ENCODE results near the gene GPC6. TPM values are rescaled to one million over a fixed set of nuclear protein-coding genes. Genes with fewer than 3 reads are reported as not detected.

Gene GPC6
- total RNA-seq, 5 donors from 2014 or later (not counting 1 experiment from before 2014, with no cell fraction given): 0.03 to 0.18 (median 0.06) TPM; not detected in 2

GRCh38 chr13:94359875-94360274, 1133.3 kb downstream of the GPC6 start:
- no peak overlapping the region for H3K4me3 ChIP-seq (ENCODE audit: control insufficient read depth in 1 of 2, extremely low read depth in 1 of 2, low read length in 1 of 2)
- ChIA-PET CTCF (interaction anchor here in 1 of 2 donors (1.3 kb wide), 1 partner anchor 15 kb away, joined by 5 read pairs; no protein-coding TSS in a partner anchor), POLR2A (interaction anchor here in 1 of 2 donors (0.6 kb wide), 1 partner anchor 410 kb away, joined by 3 read pairs; no protein-coding TSS in a partner anchor)
- no peaks in the 10 kb centered on the region for H3K27me3 ChIP-seq (replicated peaks in 1 of 2; ENCODE audit: control insufficient read depth in 2 of 2, extremely low read depth in 1 of 2, insufficient read depth in 2 of 2, low read length in 1 of 2)
- Mint-ChIP-seq H3K9me3 (no peaks in the 10 kb centered on the region), H3K36me3 (no peaks in the 10 kb centered on the region), H3K4me1 (peaks cover 0 to 5% (median 4%) of the 10 kb centered on the region in 3 donors), H3K4me3 (no peak overlapping the region), H3K27ac (no peak overlapping the region), H3K27me3 (peaks cover 0 to 3% of the 10 kb centered on the region in 2 donors)
- no peaks in the 10 kb centered on the region for H3K9me3 ChIP-seq
- no peak overlapping the region for H3K27ac ChIP-seq (ENCODE audit: low read length)
- DNase-seq: no peak
- no peaks in the 10 kb centered on the region for H3K36me3 ChIP-seq (ENCODE audit: control insufficient read depth in 2 of 2, extremely low read depth in 1 of 2, insufficient read depth in 1 of 2, low read length in 1 of 2)
- ATAC-seq (replicated peaks in 1 of 4): no peak
- no peaks in the 10 kb centered on the region for H3K4me1 ChIP-seq (ENCODE audit: control insufficient read depth in 1 of 2, extremely low read depth in 1 of 2, insufficient read depth in 2 of 2, low read length in 2 of 2)

GRCh38 chr13:94362411-94362909, 1135.9 kb downstream of the GPC6 start:
- peak in 34 of 35 experiments; percentile 18 to 86 (median 52) for DNase-seq
- Mint-ChIP-seq H3K9me3 (no peaks in the 10 kb centered on the region), H3K27me3 (peaks cover 3 to 6% of the 10 kb centered on the region in 2 donors), H3K4me3 (no peak overlapping the region), H3K4me1 (peaks cover 0 to 5% (median 4%) of the 10 kb centered on the region in 3 donors), H3K27ac (no peak overlapping the region), H3K36me3 (no peaks in the 10 kb centered on the region)
- H3K4me3 ChIP-seq (ENCODE audit: control insufficient read depth in 1 of 2, extremely low read depth in 1 of 2, low read length in 1 of 2): no peak overlapping the region
- peak; percentile 79 to 94 (median 83) for ATAC-seq (replicated peaks in 1 of 4)
- ChIA-PET POLR2A (no interaction called here), CTCF (interaction anchor here (0.6 to 1.2 kb wide), 5 partner anchors 8 to 256 kb away, joined by 3 to 6 read pairs (median 4); no protein-coding TSS in a partner anchor)
- no peaks in the 10 kb centered on the region for H3K4me1 ChIP-seq (ENCODE audit: control insufficient read depth in 1 of 2, extremely low read depth in 1 of 2, insufficient read depth in 2 of 2, low read length in 2 of 2)
- no peaks in the 10 kb centered on the region for H3K36me3 ChIP-seq (ENCODE audit: control insufficient read depth in 2 of 2, extremely low read depth in 1 of 2, insufficient read depth in 1 of 2, low read length in 1 of 2)
- 7% methylated on average over 4 of the region's 4 CpGs for WGBS (ENCODE audit: insufficient coverage)
- peaks cover 0 to 2% of the 10 kb centered on the region in 2 experiments for H3K27me3 ChIP-seq (replicated peaks in 1 of 2; ENCODE audit: control insufficient read depth in 2 of 2, extremely low read depth in 1 of 2, insufficient read depth in 2 of 2, low read length in 1 of 2)
- no peaks in the 10 kb centered on the region for H3K9me3 ChIP-seq
- H3K27ac ChIP-seq (ENCODE audit: low read length): no peak overlapping the region

GRCh38 chr13:94366677-94367076, 1140.1 kb downstream of the GPC6 start:
- no peaks in the 10 kb centered on the region for H3K9me3 Mint-ChIP-seq
- Histone ChIP-seq H3K4me1 (ENCODE audit: control insufficient read depth in 1 of 2, extremely low read depth in 1 of 2, insufficient read depth in 2 of 2, low read length in 2 of 2) (no peaks in the 10 kb centered on the region), H3K9me3 (no peaks in the 10 kb centered on the region), H3K27ac (ENCODE audit: low read length) (no peak overlapping the region), H3K36me3 (ENCODE audit: control insufficient read depth in 2 of 2, extremely low read depth in 1 of 2, insufficient read depth in 1 of 2, low read length in 1 of 2) (no peaks in the 10 kb centered on the region), H3K4me3 (ENCODE audit: control insufficient read depth in 1 of 2, extremely low read depth in 1 of 2, low read length in 1 of 2) (no peak overlapping the region), H3K27me3 (replicated peaks in 1 of 2; ENCODE audit: control insufficient read depth in 2 of 2, extremely low read depth in 1 of 2, insufficient read depth in 2 of 2, low read length in 1 of 2) (peaks cover 0 to 2% of the 10 kb centered on the region in 2 experiments)
- POLR2A ChIA-PET: no interaction called here
- ATAC-seq (replicated peaks in 1 of 4) (no peak), DNase-seq (no peak)
- peaks cover 19 to 24% of the 10 kb centered on the region in 2 donors for H3K27me3 Mint-ChIP-seq
- no peak overlapping the region for H3K27ac Mint-ChIP-seq
- H3K36me3 Mint-ChIP-seq: no peaks in the 10 kb centered on the region
- H3K4me1 Mint-ChIP-seq: peaks cover 0 to 5% (median 4%) of the 10 kb centered on the region in 3 donors
- CTCF ChIA-PET: interaction anchor here (0.5 to 1.1 kb wide), 2 partner anchors 9 to 313 kb away, joined by 4 to 5 read pairs; no protein-coding TSS in a partner anchor
- H3K4me3 Mint-ChIP-seq: no peak overlapping the region
- 69% methylated on average over 3 of the region's 4 CpGs for WGBS (ENCODE audit: insufficient coverage)

GRCh38 chr13:94369972-94370436, 1143.4 kb downstream of the GPC6 start:
- CTCF ChIA-PET: no interaction called here

GRCh38 chr13:94371855-94372254, 1145.2 kb downstream of the GPC6 start:
- POLR2A ChIA-PET: no interaction called here

More at GRCh38 chr13:94369972-94370436, 1143.4 kb downstream of the GPC6 start:
- DNase-seq (no peak), ATAC-seq (replicated peaks in 1 of 4) (no peak)
- Mint-ChIP-seq H3K4me1 (no peaks in the 10 kb centered on the region), H3K27me3 (peaks cover 23 to 26% of the 10 kb centered on the region in 2 donors), H3K4me3 (no peak overlapping the region), H3K9me3 (no peaks in the 10 kb centered on the region), H3K27ac (no peak overlapping the region), H3K36me3 (no peaks in the 10 kb centered on the region)
- H3K4me1 ChIP-seq (ENCODE audit: control insufficient read depth in 1 of 2, extremely low read depth in 1 of 2, insufficient read depth in 2 of 2, low read length in 2 of 2): no peaks in the 10 kb centered on the region
- POLR2A ChIA-PET: no interaction called here
- no CpG with 5 or more reads among the region's 1 CpG for WGBS (ENCODE audit: insufficient coverage)
- H3K27me3 ChIP-seq (replicated peaks in 1 of 2; ENCODE audit: control insufficient read depth in 2 of 2, extremely low read depth in 1 of 2, insufficient read depth in 2 of 2, low read length in 1 of 2): peaks cover 0 to 2% of the 10 kb centered on the region in 2 experiments
- no peaks in the 10 kb centered on the region for H3K9me3 ChIP-seq
- no peaks in the 10 kb centered on the region for H3K36me3 ChIP-seq (ENCODE audit: control insufficient read depth in 2 of 2, extremely low read depth in 1 of 2, insufficient read depth in 1 of 2, low read length in 1 of 2)
- no peak overlapping the region for H3K27ac ChIP-seq (ENCODE audit: low read length)
- no peak overlapping the region for H3K4me3 ChIP-seq (ENCODE audit: control insufficient read depth in 1 of 2, extremely low read depth in 1 of 2, low read length in 1 of 2)

GRCh38 chr13:94382517-94382916, 1155.9 kb downstream of the GPC6 start:
- Histone ChIP-seq H3K9me3 (no peaks in the 10 kb centered on the region), H3K4me1 (ENCODE audit: control insufficient read depth in 1 of 2, extremely low read depth in 1 of 2, insufficient read depth in 2 of 2, low read length in 2 of 2) (no peaks in the 10 kb centered on the region), H3K27ac (ENCODE audit: low read length) (no peak overlapping the region), H3K27me3 (replicated peaks in 1 of 2; ENCODE audit: control insufficient read depth in 2 of 2, extremely low read depth in 1 of 2, insufficient read depth in 2 of 2, low read length in 1 of 2) (no peaks in the 10 kb centered on the region), H3K4me3 (ENCODE audit: control insufficient read depth in 1 of 2, extremely low read depth in 1 of 2, low read length in 1 of 2) (no peak overlapping the region), H3K36me3 (ENCODE audit: control insufficient read depth in 2 of 2, extremely low read depth in 1 of 2, insufficient read depth in 1 of 2, low read length in 1 of 2) (no peaks in the 10 kb centered on the region)
- CTCF ChIA-PET: no interaction called here
- Mint-ChIP-seq H3K4me1 (peaks cover 0 to 11% (median 2%) of the 10 kb centered on the region in 3 donors), H3K36me3 (no peaks in the 10 kb centered on the region), H3K9me3 (no peaks in the 10 kb centered on the region), H3K27ac (no peak overlapping the region), H3K4me3 (no peak overlapping the region), H3K27me3 (peaks cover 5 to 22% of the 10 kb centered on the region in 2 donors)
- DNase-seq (no peak), ATAC-seq (replicated peaks in 1 of 4) (no peak)
- POLR2A ChIA-PET: no interaction called here
- no CpG with 5 or more reads among the region's 3 CpGs for WGBS (ENCODE audit: insufficient coverage)

More at GRCh38 chr13:94371855-94372254, 1145.2 kb downstream of the GPC6 start:
- Histone ChIP-seq H3K9me3 (no peaks in the 10 kb centered on the region), H3K4me1 (ENCODE audit: control insufficient read depth in 1 of 2, extremely low read depth in 1 of 2, insufficient read depth in 2 of 2, low read length in 2 of 2) (no peaks in the 10 kb centered on the region), H3K4me3 (ENCODE audit: control insufficient read depth in 1 of 2, extremely low read depth in 1 of 2, low read length in 1 of 2) (no peak overlapping the region), H3K27me3 (replicated peaks in 1 of 2; ENCODE audit: control insufficient read depth in 2 of 2, extremely low read depth in 1 of 2, insufficient read depth in 2 of 2, low read length in 1 of 2) (peaks cover 0 to 2% of the 10 kb centered on the region in 2 experiments), H3K27ac (ENCODE audit: low read length) (no peak overlapping the region), H3K36me3 (ENCODE audit: control insufficient read depth in 2 of 2, extremely low read depth in 1 of 2, insufficient read depth in 1 of 2, low read length in 1 of 2) (no peaks in the 10 kb centered on the region)
- Mint-ChIP-seq H3K4me3 (no peak overlapping the region), H3K9me3 (no peaks in the 10 kb centered on the region), H3K27me3 (peaks cover 20 to 26% of the 10 kb centered on the region in 2 donors), H3K36me3 (no peaks in the 10 kb centered on the region), H3K4me1 (no peaks in the 10 kb centered on the region), H3K27ac (no peak overlapping the region)
- no peak for DNase-seq
- WGBS (ENCODE audit: insufficient coverage): no CpG with 5 or more reads among the region's 3 CpGs
- ATAC-seq (replicated peaks in 1 of 4): no peak
- CTCF ChIA-PET: interaction anchor here in 1 of 2 donors (0.7 kb wide), 1 partner anchor 167 kb away, joined by 3 read pairs; no protein-coding TSS in a partner anchor

All from T-cell (primary cell).